Head of caudate nucleus (tissue), 42 donors: Measurements from ENCODE around the gene TRMU.

ENCODE experiments used
- DNase-seq, 42 donors: peaks; one replicate each; pipeline versions ENCODE4 v3.0.0 to v3.0.0-alpha.2; 2020 to 2021; ENCODE audit warnings: mixed read lengths in 7 of 42
- intact Hi-C: fragments of 100-400 bp; cut with DNase I; formaldehyde crosslinking; loops from one replicate; pipeline ENCODE4 v1.15.0; 2022

Gene TRMU

GRCh38 chr22:46351131-46351735 lies 15.7 kb downstream of the TRMU start:
- intact Hi-C loops = no loop called here
- no peak for DNase-seq

GRCh38 chr22:46351767-46352166 lies 16.3 kb downstream of the TRMU start:
- intact Hi-C loops = no loop called here
- no peak for DNase-seq

- DNase-seq = no peak
- intact Hi-C loops = no loop called here
These were observed 16.8 kb downstream of the TRMU start for GRCh38 chr22:46352276-46352675.

GRCh38 chr22:46352691-46353386 lies 17.3 kb downstream of the TRMU start:
- intact Hi-C loops = no loop called here
- peak; percentile 46 to 95 (median 82) for DNase-seq

GRCh38 chr22:46353483-46354105 lies 18.1 kb downstream of the TRMU start:
- intact Hi-C loops = loop anchor here (2.0 kb wide), 1 partner anchor 189 kb away; no protein-coding TSS in a partner anchor
- no peak for DNase-seq

- intact Hi-C loops = loop anchor here (2.0 kb wide), 1 partner anchor 188 kb away; no protein-coding TSS in a partner anchor
- peak in 1 of 42 donors; percentile 26 for DNase-seq
These were observed 18.9 kb downstream of the TRMU start for GRCh38 chr22:46354176-46354992.

GRCh38 chr22:46354993-46355305 lies 19.4 kb downstream of the TRMU start:
- intact Hi-C loops = loop anchor here (2.0 kb wide), 1 partner anchor 188 kb away; no protein-coding TSS in a partner anchor
- no peak for DNase-seq

GRCh38 chr22:46355369-46355995 lies 20.0 kb downstream of the TRMU start:
- peak in 41 of 42 donors; percentile 35 to 89 (median 74) for DNase-seq
- intact Hi-C loops = loop anchor here (2.0 kb wide), 1 partner anchor 187 kb away; no protein-coding TSS in a partner anchor

GRCh38 chr22:46355996-46356471 lies 20.5 kb downstream of the TRMU start:
- DNase-seq = peak in 1 of 42 donors; percentile 20
- intact Hi-C loops = loop anchor here (2.0 kb wide), 1 partner anchor 187 kb away; no protein-coding TSS in a partner anchor

- intact Hi-C loops = no loop called here
- DNase-seq = peak in 1 of 42 donors; percentile 29
These were observed 21.3 kb downstream of the TRMU start for GRCh38 chr22:46356496-46357480.

- intact Hi-C loops = no loop called here
- peak in 1 of 42 donors; percentile 25 for DNase-seq
These were observed 22.4 kb downstream of the TRMU start for GRCh38 chr22:46357711-46358520.

- intact Hi-C loops = no loop called here
These were observed 23.3 kb downstream of the TRMU start for GRCh38 chr22:46358766-46359165.

GRCh38 chr22:46359362-46359761 lies 23.8 kb downstream of the TRMU start:
- DNase-seq = peak in 1 of 42 donors; percentile 24
- intact Hi-C loops = no loop called here

More at GRCh38 chr22:46358766-46359165, 23.3 kb downstream of the TRMU start:
- DNase-seq = peak in 1 of 42 donors; percentile 24

GRCh38 chr22:46360097-46360496 lies 24.6 kb downstream of the TRMU start:
- intact Hi-C loops = no loop called here
- DNase-seq = peak in 1 of 42 donors; percentile 26

- DNase-seq = no peak
- intact Hi-C loops = no loop called here
These were observed 25.4 kb downstream of the TRMU start for GRCh38 chr22:46360891-46361290.

GRCh38 chr22:46361826-46362202 lies 26.3 kb downstream of the TRMU start:
- intact Hi-C loops = no loop called here
- peak in 4 of 42 donors; percentile 9 to 45 (median 16) for DNase-seq
